GM23248 (cell line): ENCODE results near the gene RNF149.

Experiments
- EZH2 ChIP-seq: fragments of 200-600 bp; sonication (generic); IDR thresholded peaks from 2 replicates; pipeline ENCODE4 v1.6.1; 2018; ENCODE audit warnings: antibody characterized with exemption, mild to moderate bottlenecking; ENCODE audit not compliant: insufficient read depth, poor library complexity, severe bottlenecking
- EZH2phosphoT487 ChIP-seq: fragments of 200-600 bp; sonication (generic); IDR thresholded peaks from 2 replicates; pipeline ENCODE4 v1.6.1; 2018; ENCODE audit warnings: antibody characterized with exemption, moderate library complexity, mild to moderate bottlenecking, low read depth; ENCODE audit not compliant: insufficient read depth

DNA sequence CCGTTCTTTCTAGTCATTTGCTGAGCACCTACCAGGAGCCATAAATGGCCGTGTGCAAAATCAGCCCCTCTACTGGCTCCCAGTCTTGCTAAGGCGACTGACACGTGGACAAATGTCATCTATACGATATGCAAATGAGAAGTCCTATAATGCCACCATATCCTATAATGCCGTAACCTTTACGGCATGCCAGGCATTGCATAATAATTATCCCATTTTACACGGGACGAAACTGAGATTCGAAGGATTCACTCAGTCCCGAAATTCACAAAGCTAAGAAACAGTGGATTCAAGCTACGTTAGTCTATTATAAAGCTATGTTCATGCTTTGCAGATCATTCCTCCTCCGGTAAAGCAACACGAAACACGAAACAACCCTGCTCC is 34.1 kb upstream of the RNF149 start:
- TF ChIP-seq EZH2 (no peak), EZH2phosphoT487 (no peak)
